Aorta (tissue), 5 donors: ENCODE data around the gene GPR17. TPM values are rescaled to one million over a fixed set of nuclear protein-coding genes. Genes with fewer than 3 reads are reported as not detected.

Source experiments
- ATAC-seq: fragments of 200-7000 bp; cut with Tn5 transposase; one replicate; pipeline ENCODE4 v1.9.1; 2022; ENCODE audit warnings: moderate library complexity; ENCODE audit not compliant: low FRiP score
- DNase-seq, 2 donors: peaks; one replicate each; pipeline ENCODE4 v3.0.0-alpha.2; 2020
- H3K27ac ChIP-seq, 2 donors: one replicate each; pipeline ENCODE4 v1.5.1; 2013; ENCODE audit warnings: low read length in 2 of 2, mild to moderate bottlenecking in 2 of 2, moderate library complexity in 2 of 2, control low read depth in 1 of 2, inconsistent platforms in 1 of 2, low read depth in 1 of 2
- H3K27me3 ChIP-seq, 2 donors: one replicate each; pipeline ENCODE4 v1.6.1; 2013; ENCODE audit warnings: control low read depth in 1 of 2, low read length in 1 of 2, mild to moderate bottlenecking in 1 of 2, moderate library complexity in 1 of 2; ENCODE audit not compliant: insufficient read depth in 2 of 2, control insufficient read depth in 1 of 2
- H3K36me3 ChIP-seq, 2 donors: one replicate each; pipeline ENCODE4 v1.6.1; 2013; ENCODE audit warnings: control low read depth in 1 of 2, low read length in 1 of 2, mild to moderate bottlenecking in 1 of 2; ENCODE audit not compliant: insufficient read depth in 2 of 2, control insufficient read depth in 1 of 2
- H3K4me1 ChIP-seq, 2 donors: one replicate each; pipeline ENCODE4 v1.6.1; 2013; ENCODE audit warnings: low read length in 2 of 2, control low read depth in 1 of 2, mild to moderate bottlenecking in 1 of 2, moderate library complexity in 1 of 2; ENCODE audit not compliant: insufficient read depth in 2 of 2, control insufficient read depth in 1 of 2
- H3K4me3 ChIP-seq, 2 donors: one replicate each; pipeline ENCODE4 v1.5.1; 2013; ENCODE audit warnings: low read length in 2 of 2, control low read depth in 1 of 2, mild to moderate bottlenecking in 1 of 2
- H3K9me3 ChIP-seq: one replicate; pipeline ENCODE4 v1.6.1; 2013; ENCODE audit warnings: mild to moderate bottlenecking, low read length; ENCODE audit not compliant: control insufficient read depth
- WGBS, 2 donors: extraction: QIAGEN DNeasy Blood & Tissue Kit; methylation state at CpG; one replicate each; pipeline ENCODE4 v1.1.7; 2013; 5-methylcytosine and 5-hydroxymethylcytosine counted together
- intact Hi-C, 2 donors: fragments of 100-400 bp; cut with DNase I; formaldehyde crosslinking; loops; one replicate each; pipeline versions ENCODE4 v1.14.2 to v1.15.0; 2022
- polyA plus RNA-seq, 2 donors: library from polyadenylated mRNA; stranded (reverse); fragments of 200-250 nt; gene quantifications; one replicate each; pipeline ENCODE4 v1.2.3, GENCODE V29; 2013
- total RNA-seq, 2 donors: library from RNA; stranded (reverse); fragmentation: NEBNext Ultra II Directional; extraction: Animal tissue kit (Norgen Biotek cat#: 25700); gene quantifications; one replicate each; pipeline ENCODE4 v1.2.1, GENCODE V29; 2021
- donor health status: healthy with polysubstance abuse.
- donor health status: Bipolar disorder and iron deficiency.
- donor health status: DM: no; HTN: no; CAD: no.
- donor health status: DM: no; HTN: no; CAD: no.
- donor health status: DM: yes; HTN: yes; CAD: no.

The GPR17 gene
- total and polyA plus RNA-seq, 4 donors = 0.16 to 3.7 (median 0.63) TPM; not detected in 1

DNA sequence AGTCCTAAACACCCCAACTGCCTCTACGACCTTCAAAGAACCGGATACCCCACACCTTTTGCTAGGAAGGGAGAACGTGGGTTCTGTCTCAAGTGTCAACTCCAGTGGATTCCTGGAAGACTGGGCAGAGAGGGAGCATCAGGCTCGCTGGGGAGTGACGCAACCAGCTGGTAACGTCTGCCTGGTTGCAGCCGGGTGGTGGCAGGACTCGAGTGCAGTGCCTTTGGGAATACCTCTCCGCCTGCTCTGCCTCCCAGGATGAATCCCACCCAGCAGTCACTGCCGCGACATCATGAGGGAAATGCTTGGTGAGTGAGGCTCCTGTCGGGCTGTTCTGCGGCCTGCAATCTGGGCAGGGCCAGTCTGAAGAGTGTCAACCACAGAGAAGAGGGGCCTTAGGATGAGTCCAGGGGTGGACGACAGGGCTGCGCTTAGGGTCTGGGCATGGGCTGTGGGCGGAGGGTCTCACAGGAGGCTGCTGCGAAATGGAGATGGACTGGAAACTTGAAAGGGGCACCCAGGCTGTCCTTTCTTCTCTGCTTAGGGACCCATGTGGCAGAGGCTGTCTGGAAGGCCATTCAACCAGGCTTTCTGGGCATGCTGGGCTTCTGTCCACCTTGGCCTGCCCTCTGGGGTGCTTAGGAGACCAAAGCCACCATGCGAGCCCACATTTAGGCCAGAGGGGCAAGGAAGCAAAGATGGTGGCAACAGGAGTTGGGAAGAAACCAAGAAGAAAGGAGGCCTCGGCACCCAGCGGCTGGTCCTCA is 12.9 kb downstream of the GPR17 start:
- Histone ChIP-seq H3K27me3 (no peaks in the 10 kb centered on the region), H3K4me3 (no peak overlapping the region), H3K36me3 (peaks cover 0 to 2% of the 10 kb centered on the region in 2 donors), H3K9me3 (no peaks in the 10 kb centered on the region), H3K27ac (peak overlapping the region in 1 of 2 donors; percentile 53), H3K4me1 (no peaks in the 10 kb centered on the region)
- no peak for ATAC-seq
- intact Hi-C loops = no loop called here
- DNase-seq = peak; percentile 35 to 61
- 78 to 79% methylated on average over 20 of the region's 20 CpGs for WGBS, 2 donors

DNA sequence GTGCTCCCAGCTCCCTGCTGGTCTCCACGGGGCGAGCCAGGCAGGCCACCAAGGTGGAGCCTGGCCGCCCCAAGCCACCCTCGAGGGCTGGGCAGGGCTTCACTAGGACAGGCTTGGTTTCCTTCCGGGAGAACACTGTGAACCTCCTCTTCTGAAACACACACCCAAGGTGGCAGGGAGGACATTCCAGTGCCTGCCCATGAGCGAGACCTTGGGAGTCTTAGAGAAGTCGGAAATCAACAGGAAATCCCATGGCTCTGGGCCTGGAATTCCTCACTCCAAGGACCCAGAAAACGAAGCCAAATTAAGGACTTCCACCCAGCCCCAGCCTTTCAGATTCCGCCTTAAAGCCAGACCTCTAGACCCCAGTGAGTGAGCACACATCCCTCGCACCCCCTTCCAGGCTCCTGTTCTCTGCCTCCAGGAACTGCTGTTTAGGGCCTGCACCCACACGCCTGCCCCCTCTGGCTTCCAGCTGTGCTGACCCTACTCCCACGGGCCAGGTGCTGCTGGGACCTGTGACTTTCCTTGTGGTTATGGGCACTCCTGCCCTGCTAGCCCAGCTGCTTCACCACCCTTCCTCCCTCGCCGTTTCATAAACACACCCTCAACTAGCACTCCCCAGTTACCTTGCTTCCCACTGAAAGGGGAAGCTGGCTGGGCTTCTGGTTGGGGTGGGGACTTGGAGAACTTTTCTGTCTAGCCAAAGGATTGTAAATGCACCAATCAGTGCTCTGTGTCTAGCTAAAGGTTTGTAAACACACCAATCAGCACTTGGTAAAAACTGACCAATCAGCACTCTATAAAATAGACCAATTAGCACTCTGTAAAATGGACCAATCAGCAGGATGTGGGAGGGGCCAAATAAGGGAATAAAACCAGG is 13.7 kb downstream of the GPR17 start:
- intact Hi-C loops = no loop called here
- ATAC-seq = peak; percentile 20
- H3K36me3 ChIP-seq = peaks cover 0 to 2% of the 10 kb centered on the region in 2 donors
- no peaks in the 10 kb centered on the region for H3K4me1 ChIP-seq
- peak; percentile 64 to 70 for DNase-seq
- WGBS, 2 donors = 20 to 26% methylated on average over 14 of the region's 14 CpGs
- no peaks in the 10 kb centered on the region for H3K27me3 ChIP-seq
- no peak overlapping the region for H3K4me3 ChIP-seq
- peak overlapping the region in 1 of 2 donors; percentile 53 for H3K27ac ChIP-seq
- no peaks in the 10 kb centered on the region for H3K9me3 ChIP-seq

DNA sequence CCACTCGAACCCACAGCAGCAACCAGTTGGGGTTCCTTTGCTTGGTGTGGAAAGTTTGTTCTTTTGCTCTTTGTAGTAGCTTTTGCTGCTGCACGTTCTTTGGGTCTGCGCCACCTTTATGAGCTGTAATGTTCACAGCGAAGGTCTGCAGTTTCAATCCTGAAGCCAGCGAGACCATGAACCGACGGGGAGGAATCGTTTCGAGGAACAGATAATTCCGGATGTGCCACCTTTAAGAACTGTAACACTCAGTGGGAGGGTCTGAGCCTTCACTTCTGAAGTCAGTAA is 14.3 kb downstream of the GPR17 start:
- Histone ChIP-seq H3K27ac (no peak overlapping the region), H3K27me3 (no peaks in the 10 kb centered on the region), H3K36me3 (peaks cover 0 to 2% of the 10 kb centered on the region in 2 donors), H3K9me3 (no peaks in the 10 kb centered on the region), H3K4me3 (no peak overlapping the region), H3K4me1 (no peaks in the 10 kb centered on the region)
- peak; percentile 9 to 21 for DNase-seq
- intact Hi-C loops = no loop called here
- WGBS, 2 donors = 89% methylated on average over 10 of the region's 10 CpGs
- ATAC-seq = no peak

DNA sequence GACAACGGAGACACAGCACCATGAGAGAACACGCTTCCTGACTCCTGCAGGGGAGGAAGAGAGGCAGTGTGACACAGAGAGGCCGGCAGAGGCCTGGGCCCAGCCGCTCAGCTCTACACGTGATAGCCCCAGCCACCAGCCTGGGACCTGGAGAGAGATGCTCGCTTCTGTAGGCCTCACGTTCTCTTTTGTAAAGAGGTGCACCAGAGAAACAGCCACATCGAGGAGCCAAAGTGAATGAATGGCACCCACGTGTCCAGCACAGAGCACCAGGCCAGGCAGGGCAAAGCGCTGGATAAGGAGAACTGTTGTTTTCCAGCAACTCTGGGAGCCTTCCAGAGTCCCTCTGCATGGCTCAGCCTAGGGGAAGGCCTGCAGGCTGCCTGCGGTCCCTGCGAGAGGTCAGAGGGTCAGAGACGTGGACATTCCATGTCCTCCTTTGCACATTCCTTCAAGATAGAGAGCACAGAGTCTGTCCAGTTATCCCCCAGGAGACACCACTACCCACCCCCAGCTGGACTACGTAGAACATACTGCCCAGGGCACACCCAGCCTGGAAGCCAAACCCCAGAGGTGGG is 15.2 kb downstream of the GPR17 start:
- Histone ChIP-seq H3K27ac (peak overlapping the region in 1 of 2 donors; percentile 23), H3K4me3 (no peak overlapping the region), H3K36me3 (peaks cover 0 to 2% of the 10 kb centered on the region in 2 donors), H3K4me1 (no peaks in the 10 kb centered on the region), H3K9me3 (no peaks in the 10 kb centered on the region), H3K27me3 (no peaks in the 10 kb centered on the region)
- WGBS, 2 donors = 35 to 36% methylated on average over 14 of the region's 14 CpGs
- intact Hi-C loops = no loop called here
- ATAC-seq (no peak), DNase-seq (peak; percentile 52 to 70)

DNA sequence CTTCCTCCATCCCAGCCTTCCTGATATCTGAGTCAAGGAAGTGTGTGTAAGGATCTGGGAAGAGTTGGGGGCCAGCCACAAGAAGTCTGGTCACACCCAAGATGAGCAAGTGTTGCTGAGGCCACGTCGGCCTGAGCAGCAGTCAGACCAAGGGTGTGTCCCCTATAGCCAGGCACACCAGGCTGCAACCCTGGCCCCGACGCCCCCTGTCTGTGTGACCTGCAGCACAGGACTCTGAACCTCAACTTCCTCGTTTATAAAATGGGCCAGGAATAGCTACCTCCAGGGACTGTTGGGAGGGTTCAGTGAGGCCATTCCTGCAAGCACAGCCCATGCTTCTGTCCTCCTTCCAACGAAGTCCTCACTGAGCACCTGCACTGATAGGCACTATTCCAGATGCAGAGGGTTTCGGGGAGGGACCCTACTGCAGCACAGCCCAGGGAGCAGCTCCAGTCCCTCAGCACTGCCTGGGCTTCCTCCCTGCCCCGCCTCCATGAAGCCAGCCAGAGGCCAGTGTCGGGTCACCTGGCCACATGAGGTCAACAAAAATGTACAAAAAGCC is 16.1 kb downstream of the GPR17 start:
- peak; percentile 62 to 82 for DNase-seq
- H3K27me3 ChIP-seq = no peaks in the 10 kb centered on the region
- H3K27ac ChIP-seq = peak overlapping the region in 1 of 2 donors; percentile 49
- no peak overlapping the region for H3K4me3 ChIP-seq
- peak; percentile 1 for ATAC-seq
- intact Hi-C loops = no loop called here
- WGBS, 2 donors = 38 to 39% methylated on average over 9 of the region's 9 CpGs
- no peaks in the 10 kb centered on the region for H3K4me1 ChIP-seq
- H3K9me3 ChIP-seq = no peaks in the 10 kb centered on the region
- no peaks in the 10 kb centered on the region for H3K36me3 ChIP-seq

DNA sequence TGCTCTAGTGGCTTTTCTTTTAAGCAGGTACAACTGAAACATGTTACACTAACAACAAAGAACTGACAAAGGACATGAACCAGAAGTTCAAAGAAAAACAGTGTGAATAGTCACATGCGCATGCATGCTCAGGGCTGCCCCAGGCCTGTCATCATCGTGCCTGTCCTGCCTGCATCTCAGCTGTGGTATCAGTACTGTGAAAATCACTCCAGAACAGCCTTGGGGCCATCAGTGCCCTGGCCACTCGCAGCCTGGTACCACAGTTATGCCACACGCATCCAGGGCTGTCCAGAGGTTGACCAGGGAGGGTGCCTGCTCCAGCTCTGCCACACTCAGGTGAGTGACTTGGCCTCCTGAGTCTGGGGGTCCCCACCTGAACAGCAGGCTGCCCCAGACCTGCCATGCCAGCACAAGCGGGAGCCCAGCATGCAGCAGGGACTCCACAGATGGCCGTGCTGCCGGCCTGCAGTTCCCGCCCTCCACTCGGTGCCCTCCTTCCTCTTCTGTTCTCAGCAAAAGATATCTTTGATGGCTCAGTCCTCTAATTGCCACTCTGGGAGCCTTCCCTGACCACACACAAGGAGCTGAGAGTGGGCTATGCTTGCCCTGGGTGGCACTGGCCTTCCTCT is 17.1 kb downstream of the GPR17 start:
- DNase-seq = peak; percentile 43 to 68
- no peak for ATAC-seq
- intact Hi-C loops = no loop called here
- 14 to 22% methylated on average over 9 of the region's 9 CpGs for WGBS, 2 donors
- H3K9me3 ChIP-seq = no peaks in the 10 kb centered on the region
- no peaks in the 10 kb centered on the region for H3K4me1 ChIP-seq
- H3K4me3 ChIP-seq = no peak overlapping the region
- H3K27ac ChIP-seq = peak overlapping the region in 1 of 2 donors; percentile 25
- no peaks in the 10 kb centered on the region for H3K27me3 ChIP-seq
- no peaks in the 10 kb centered on the region for H3K36me3 ChIP-seq

DNA sequence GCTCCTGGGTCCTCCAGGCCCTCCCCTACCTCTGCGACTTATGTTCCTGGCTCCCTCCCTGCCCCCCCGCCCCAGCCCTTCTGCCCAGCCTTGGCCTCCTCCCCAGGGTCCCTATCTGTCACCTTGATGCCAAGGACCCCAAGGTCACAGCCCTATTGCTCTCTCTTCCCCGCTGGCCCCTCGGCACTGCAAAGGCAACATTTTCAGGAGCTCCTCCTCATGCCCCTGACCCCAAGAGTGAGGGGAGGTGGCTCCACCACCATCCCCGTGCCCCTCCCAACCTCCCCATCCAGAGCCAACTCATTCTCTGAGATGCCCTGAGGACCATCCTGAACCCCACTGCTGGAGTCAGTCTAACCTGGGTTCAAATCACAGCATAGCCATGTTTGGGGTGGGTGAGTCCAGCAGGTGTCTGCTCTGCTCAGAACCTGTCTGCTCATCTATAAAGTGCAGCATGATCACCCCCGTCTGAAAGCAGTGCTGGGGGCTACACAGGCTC is 17.7 kb downstream of the GPR17 start:
- Histone ChIP-seq H3K9me3 (no peaks in the 10 kb centered on the region), H3K27me3 (no peaks in the 10 kb centered on the region), H3K36me3 (no peaks in the 10 kb centered on the region), H3K27ac (no peak overlapping the region), H3K4me3 (peak overlapping the region in 1 of 2 donors; percentile 21), H3K4me1 (no peaks in the 10 kb centered on the region)
- peak in 1 of 2 donors; percentile 51 for DNase-seq
- intact Hi-C loops = no loop called here
- 48% methylated on average over 6 of the region's 6 CpGs for WGBS, 2 donors
- ATAC-seq = no peak
